Kidney epithelial cell (primary cell): Measurements from ENCODE around the gene RASL12. TPM values are rescaled to one million over a fixed set of nuclear protein-coding genes. Genes with fewer than 3 reads are reported as not detected.

Experiments
- DNase-seq: peaks from one replicate; pipeline ENCODE4 v3.0.0-alpha.2; 2010; ENCODE audit warnings: low read depth
- H3K27me3 ChIP-seq: 2 replicates; pipeline ENCODE4 v1.6.0; 2011; ENCODE audit warnings: low read length; ENCODE audit not compliant: control insufficient read depth, insufficient read depth
- H3K36me3 ChIP-seq: 2 replicates; pipeline ENCODE4 v1.5.1; 2011; ENCODE audit warnings: low read length; ENCODE audit not compliant: control insufficient read depth, insufficient read depth
- H3K4me3 ChIP-seq: 2 replicates; pipeline ENCODE4 v1.5.1; 2011; ENCODE audit warnings: low read depth, mild to moderate bottlenecking, control low read depth, low read length
- total RNA-seq: library from RNA; depleted of rRNA; stranded (reverse); fragments of >200 nt; gene quantifications from 2 replicates; pipeline ENCODE4 v1.2.3, GENCODE V29; 2015
- TF ChIP-seq, protein P1 (sequence below): IDR thresholded peaks from 2 replicates; pipeline ENCODE4 v1.5.1; 2011; ENCODE audit warnings: mild to moderate bottlenecking, moderate library complexity, low read length, control low read depth, inconsistent platforms; ENCODE audit not compliant: insufficient read depth, poor library complexity, severe bottlenecking

RASL12 gene
- total RNA-seq, 1 donor from 2014 or later: 0.92 TPM

- no peak for DNase-seq
- H3K36me3 ChIP-seq: no peaks in the 10 kb centered on the region
- no peak overlapping the region for H3K4me3 ChIP-seq
- H3K27me3 ChIP-seq: no peaks in the 10 kb centered on the region
- TF ChIP-seq, protein P1, sequence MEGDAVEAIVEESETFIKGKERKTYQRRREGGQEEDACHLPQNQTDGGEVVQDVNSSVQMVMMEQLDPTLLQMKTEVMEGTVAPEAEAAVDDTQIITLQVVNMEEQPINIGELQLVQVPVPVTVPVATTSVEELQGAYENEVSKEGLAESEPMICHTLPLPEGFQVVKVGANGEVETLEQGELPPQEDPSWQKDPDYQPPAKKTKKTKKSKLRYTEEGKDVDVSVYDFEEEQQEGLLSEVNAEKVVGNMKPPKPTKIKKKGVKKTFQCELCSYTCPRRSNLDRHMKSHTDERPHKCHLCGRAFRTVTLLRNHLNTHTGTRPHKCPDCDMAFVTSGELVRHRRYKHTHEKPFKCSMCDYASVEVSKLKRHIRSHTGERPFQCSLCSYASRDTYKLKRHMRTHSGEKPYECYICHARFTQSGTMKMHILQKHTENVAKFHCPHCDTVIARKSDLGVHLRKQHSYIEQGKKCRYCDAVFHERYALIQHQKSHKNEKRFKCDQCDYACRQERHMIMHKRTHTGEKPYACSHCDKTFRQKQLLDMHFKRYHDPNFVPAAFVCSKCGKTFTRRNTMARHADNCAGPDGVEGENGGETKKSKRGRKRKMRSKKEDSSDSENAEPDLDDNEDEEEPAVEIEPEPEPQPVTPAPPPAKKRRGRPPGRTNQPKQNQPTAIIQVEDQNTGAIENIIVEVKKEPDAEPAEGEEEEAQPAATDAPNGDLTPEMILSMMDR: no peak
These were observed 24.9 kb downstream of the RASL12 start for GRCh38 chr15:65042776-65043327.

DNA sequence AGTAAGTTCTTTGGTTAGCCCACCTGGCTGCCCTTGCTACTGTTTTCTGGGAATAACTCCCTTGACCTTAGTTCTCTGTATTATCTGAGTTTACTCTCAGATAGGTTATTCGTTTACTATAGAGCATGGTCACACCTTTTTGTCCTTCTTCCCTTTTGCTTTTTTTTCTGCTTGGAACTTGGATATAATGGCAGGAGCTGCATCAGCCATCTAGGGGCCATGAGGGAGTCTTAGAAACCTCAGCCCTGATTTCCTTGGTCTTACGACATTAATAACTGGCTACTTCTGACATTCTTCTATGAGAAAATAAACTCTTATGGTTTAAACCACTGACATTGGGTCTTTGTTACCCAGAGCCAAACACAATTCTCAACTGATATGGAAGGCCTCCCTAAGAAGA is 26.0 kb downstream of the RASL12 start:
- Histone ChIP-seq H3K27me3 (no peaks in the 10 kb centered on the region), H3K36me3 (no peaks in the 10 kb centered on the region), H3K4me3 (no peak overlapping the region)
- no peak for DNase-seq
- TF ChIP-seq, protein P1: no peak

GRCh38 chr15:65040461-65040860 is 27.3 kb downstream of the RASL12 start:
- Histone ChIP-seq H3K4me3 (no peak overlapping the region), H3K27me3 (no peaks in the 10 kb centered on the region), H3K36me3 (no peaks in the 10 kb centered on the region)
- TF ChIP-seq, protein P1: no peak
- DNase-seq: no peak

GRCh38 chr15:65038836-65039235 is 29.0 kb downstream of the RASL12 start:
- no peak for DNase-seq
- Histone ChIP-seq H3K36me3 (no peaks in the 10 kb centered on the region), H3K27me3 (no peaks in the 10 kb centered on the region), H3K4me3 (no peak overlapping the region)
- TF ChIP-seq, protein P1: no peak

DNA sequence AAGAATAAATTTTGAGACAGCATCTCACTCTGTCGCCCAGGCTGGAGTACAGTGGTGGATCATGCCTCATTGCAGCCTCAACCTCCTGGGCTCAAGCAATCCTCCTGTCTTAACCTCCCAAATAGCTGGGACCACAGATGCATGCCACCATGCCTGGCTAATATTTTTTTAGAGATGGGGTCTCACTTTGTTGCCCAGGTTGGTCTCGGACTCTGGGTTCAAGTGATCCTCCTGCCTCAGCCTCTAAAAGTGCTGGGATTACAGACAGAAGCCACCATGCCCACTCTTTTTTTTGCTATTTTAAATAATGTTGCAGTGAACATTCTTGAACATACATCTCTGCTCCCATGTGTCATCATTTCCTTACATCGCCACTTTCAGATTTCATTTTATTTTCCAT is 29.4 kb downstream of the RASL12 start:
- TF ChIP-seq, protein P1: no peak
- no peak overlapping the region for H3K4me3 ChIP-seq
- no peak for DNase-seq
- H3K27me3 ChIP-seq: no peaks in the 10 kb centered on the region
- no peaks in the 10 kb centered on the region for H3K36me3 ChIP-seq

DNA sequence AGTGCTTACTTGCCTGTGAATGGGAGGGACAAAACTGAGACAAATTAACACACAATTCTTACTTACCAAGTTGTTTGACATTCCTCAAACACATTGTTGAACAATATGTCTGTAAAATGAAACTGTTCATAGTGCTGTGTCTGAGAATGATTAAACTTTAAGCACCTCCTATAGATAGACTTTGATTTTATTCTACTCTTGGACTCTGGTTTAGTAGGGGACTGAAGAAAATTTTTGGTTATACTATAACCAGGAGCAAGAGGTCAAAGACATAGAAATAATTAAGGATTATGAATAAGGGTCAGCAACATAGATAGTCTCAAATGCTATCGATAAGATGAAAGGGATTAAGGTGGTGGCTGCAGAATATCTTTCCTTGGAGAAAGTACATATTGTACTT is 30.5 kb downstream of the RASL12 start:
- Histone ChIP-seq H3K36me3 (no peaks in the 10 kb centered on the region), H3K27me3 (no peaks in the 10 kb centered on the region), H3K4me3 (no peak overlapping the region)
- TF ChIP-seq, protein P1: no peak
- DNase-seq: no peak
